NCI-H2227 treated with DMSO at 0.1 percent for 48 hours (cell line): ENCODE results near the gene MGLL.

ENCODE experiments used
- DNase-seq: peaks from one replicate; lab custom pipeline; 2025; lab: John Stamatoyannopoulos, UW

MGLL gene

DNA sequence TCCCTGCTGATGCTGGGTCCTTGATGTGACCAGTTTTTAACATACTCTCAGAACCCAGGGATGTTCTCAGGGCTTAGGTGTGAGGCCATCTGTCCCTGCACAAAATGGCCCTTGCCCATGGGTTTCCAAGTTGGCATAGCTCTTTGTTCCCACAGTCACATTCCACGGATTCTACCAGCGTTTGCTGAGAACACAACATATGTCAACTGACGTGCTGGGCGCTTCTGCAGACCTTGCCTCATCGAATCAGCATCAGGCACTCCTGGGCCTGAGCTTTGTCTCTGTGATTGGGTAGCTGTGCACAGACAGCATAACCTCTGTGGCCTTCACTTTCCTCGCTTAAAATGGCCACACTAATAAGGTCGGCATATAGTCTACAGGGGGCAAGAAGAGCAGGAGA, 69.0 kb downstream of the MGLL start:
- DNase-seq: no peak

DNA sequence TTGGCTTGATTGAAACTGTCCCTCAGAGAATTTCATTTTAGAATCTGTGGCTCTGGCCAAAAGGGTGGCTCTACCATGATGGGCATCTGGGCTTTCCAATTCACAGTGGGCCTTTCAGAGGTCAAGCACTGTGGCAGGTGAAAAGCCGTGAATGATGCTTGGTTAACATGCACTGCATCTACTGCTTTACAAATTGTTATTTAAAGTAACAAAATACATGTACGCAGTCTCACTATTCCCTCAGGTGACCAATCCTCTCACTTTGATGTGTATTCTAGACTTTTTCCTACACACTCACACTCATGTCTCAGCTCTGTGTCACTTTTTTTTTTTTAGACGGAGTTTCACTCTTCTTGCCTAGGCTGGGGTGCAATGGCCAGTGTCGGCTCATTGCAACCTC, 70.5 kb downstream of the MGLL start:
- no peak for DNase-seq

DNA sequence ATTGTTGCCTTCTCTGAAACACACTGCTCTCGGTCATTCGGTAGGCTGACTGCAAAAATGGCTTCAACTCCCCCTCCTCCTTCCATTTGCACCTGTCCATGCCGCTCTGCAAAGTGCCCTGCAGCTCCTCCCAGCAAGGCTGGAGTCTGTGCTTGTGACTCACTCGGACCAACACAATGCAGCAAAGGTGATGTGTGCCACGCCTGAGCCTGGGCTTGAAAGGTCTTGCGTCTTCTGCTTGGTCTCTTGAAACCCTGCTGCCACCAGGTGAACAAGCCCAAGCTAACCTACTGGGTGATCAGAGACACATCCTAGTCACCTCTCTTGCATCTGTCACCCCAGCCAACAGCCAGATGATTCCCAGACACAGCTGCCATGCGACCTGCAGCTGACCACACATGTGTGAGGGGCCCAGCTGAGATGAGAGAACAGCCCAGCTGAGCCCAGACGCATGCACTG, 71.1 kb downstream of the MGLL start:
- DNase-seq: no peak

DNA sequence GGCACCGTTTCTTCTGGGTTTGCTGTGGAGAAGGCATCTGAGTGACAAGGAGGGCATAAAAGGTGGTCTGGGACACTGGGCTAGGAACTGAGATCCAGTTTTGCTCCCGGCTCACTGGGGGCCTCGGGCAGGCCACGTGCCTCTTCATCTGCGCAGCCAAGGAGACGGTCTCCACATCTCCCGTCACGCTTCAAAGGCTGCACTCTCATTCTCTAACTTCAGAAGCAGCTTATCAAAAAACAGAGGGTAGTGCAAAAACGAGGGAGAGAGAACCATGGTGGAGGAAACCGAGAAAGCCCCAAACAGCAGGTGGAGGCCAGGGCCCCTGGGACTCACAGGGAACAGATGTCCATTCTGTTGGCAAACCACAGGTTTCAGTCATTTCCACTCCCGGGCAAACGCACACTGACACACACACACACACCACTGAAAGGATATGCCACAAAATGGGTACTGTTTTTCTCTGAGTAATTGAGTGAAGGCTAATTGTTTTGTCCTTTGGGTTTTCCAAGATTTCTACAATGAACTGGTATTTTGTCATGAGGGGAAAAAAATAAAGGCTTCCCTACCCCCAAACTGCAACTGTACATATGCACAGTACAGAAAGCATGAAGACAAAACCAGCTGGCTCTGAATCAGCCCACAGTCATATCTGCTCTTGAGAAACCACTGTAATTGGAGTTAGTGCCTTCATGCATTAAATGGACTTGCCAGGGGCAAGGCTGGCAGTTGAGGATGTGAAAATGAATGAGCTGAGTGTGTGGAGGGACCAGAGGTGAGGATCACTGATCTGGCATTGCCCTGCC, 71.9 kb downstream of the MGLL start:
- no peak for DNase-seq

DNA sequence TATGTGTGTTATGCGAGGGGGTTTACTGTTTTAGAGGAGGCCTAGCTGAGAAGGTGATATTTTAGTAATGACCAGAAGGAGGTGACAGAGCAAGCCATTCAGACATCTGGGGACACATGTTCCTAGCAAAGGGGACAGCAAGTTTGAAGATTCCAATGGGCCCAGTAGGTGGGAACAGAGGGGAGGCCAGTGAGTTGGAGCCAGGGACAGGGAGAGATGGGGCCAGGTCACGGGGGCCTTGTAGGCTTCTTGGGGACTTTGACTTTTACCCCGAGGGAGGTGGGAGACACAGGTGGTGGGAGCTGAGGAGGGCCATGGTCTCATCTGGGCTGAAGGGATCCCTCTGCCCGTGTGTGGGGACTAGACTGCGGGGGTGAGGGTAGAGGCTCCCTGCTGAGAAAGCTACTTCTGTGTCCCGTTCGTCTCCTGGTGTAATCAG, 72.5 kb downstream of the MGLL start:
- DNase-seq: no peak

DNA sequence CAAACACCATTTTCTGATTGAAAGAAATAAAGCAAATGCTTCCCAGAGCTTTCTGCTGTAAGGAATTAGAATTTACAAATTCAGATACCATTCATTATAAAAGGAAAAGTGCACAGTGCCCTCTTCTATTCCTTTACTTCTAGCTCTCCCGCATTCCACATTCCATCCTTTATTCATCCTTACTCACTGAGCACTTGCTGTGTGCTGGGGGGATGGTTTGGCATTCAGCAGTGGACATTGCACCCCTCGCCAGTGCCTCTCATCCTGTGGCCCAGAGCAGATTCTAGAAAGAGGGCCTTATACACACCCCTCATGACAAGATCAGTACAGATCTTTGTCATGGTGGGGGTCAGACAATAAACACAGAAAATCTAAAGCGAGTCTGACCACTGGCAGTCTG, 73.0 kb downstream of the MGLL start:
- no peak for DNase-seq

DNA sequence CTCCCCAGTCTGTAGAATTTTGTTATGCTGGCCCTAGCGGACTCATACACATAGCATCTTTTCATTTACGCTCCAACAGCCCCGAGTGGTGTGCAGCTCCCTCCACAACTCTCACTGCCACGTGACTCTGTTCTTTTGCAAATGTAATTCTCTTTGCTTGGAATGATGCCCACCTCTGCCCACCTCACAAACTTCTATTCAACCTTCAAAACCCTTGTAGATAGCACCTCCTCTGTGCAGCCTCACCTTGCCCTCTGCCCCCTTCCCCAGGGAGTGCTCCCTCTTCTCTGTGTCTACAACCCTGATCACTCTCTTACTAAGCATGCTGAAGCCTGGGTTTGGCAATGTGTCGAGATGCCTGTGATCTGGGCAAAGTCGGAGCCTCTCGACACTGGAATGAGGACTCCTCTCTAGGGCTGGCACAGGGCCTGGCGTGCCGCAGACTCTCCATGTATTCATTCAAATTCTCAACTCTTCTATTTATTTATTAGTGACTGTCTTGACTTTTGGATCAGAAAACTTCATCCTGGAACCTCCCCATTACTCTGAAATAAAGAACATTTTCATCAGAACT, 73.5 kb downstream of the MGLL start:
- DNase-seq: no peak

DNA sequence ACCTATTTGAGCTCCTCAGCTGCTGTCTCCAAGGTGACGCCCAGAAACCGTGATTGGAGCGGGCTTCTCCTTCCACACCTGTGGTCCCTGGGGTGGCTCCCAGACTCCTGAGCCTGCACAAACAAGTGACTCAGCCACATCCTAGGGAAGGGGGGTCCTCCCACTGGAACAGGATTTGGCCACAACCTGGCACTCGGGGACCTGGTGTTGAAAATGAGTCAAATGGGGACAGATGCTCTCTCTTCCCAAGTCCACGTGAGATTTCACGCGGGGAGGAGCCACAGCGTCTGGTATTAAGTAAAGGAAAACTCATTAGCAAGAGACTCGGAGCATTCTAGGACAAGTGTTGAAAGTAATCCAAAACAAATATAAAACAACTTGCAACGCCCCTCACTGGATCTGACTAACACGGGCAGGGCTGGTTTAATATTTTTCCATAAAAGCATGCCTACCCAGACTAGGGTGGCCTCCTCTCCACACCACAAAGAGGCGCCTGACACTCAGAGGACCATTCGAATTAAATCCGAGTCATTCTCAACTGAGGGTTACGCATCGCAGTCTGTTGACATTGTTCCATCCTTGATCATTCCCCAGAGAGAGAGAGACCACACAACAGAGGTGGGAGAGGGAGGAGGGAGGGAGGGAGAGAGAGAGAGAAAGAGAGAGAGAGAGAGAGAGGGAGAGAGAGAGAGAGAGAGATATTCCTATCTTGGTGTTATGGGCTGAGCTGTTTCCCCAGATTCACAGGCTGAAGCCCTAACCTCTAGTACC, 74.4 kb downstream of the MGLL start:
- no peak for DNase-seq

DNA sequence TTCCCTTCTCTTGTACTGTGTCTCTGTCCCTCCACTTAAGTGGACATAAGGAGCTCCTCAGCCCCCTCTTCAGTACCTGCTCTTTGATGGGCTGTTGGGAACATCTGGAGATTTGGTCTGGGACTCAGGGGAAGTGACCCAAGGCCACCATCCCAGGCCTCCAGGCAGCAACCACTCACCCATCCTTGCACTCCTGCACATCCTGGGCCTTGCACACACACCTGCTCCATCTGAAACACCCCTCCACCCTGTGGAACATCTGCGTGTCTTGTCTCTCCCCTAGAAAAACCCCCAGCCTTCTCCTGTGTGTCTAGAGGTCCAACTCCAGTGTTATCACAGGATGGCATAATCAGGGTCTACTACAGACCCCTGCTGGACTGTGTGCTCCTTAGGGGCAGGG, 75.2 kb downstream of the MGLL start:
- no peak for DNase-seq

DNA sequence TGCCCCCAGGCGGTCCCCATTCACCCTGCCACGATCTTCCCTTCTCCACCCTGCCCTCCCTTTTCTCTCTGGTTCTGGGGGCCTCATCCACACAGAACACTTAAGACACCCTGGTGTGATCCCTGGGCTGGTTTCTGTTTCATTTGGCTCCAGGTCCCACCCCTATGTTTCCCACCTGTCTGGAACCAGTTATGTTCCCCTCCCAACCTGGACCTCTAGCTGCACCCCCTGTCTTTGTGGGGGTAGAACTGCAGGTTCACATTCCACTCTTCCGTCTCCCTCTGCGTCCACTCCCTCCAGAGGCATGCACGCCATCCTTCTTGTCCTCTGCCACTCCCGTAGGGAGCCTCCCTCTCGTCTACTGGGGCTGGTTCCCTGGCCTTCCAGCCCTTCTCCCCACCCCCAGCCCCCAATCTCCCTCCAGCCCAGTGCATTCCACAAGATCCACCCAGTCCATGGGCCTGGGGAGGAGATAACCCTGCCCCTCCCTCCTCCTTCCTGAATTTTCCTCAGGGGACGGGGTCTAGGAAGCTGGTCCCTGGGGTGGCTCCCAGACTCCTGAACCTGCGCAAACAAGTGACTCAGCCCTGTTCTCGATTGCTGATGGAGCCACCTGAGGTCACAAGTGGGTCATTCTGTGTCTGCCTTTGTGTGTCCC, 75.8 kb downstream of the MGLL start:
- no peak for DNase-seq

DNA sequence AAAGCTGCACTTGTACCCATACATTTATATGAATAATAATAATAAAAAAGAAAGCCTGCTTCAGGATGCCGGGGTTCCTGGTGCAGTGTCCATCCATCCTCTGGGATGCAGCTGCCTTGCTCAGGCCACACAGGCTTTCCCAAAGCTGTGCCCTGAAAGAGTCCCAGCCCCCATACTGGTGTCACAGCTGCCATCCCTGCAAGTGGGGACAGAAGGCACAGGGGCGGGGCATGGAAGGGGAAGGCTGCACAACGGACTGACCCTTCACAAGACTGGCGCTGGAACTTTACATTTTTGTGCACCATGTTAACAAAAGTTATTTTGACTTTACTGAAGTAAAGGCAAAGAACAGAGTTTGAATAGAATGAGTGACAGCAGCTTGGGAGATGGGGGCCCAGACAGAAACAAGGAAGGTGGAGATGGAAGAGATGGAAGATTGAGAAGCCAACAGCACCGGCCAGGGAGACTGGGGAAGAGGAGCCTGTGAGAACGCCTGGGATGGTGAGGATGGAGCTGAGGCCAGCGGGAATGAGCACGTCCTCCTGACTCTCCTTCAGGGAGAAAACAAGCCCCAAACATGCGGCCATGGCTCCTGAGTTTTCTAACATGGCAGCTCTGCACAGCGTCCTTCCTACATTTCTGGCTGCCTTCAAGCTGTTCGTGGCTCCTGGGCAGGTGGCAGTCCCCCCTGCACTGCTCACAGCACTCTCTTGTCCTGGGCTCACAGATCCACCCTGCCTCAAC, 76.5 kb downstream of the MGLL start:
- DNase-seq: no peak

DNA sequence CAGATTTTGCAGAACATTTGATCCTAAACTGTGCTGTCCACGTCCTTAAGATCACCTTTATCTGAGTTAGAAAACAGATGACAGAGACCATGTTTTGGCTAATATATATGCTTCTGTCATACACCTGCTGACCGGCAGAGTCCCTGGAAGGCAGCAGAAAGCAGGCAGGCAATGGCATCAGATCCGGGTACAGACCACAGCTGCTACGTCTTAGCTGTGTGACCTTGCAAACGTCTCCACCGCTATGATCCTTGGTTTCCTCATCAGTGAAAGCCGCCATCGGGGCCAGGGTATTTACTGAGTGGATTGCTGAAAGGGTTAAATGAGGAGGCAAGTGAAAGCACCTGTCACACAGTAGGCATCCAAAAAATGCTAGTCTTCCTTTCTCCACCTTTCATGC, 77.4 kb downstream of the MGLL start:
- DNase-seq: no peak

DNA sequence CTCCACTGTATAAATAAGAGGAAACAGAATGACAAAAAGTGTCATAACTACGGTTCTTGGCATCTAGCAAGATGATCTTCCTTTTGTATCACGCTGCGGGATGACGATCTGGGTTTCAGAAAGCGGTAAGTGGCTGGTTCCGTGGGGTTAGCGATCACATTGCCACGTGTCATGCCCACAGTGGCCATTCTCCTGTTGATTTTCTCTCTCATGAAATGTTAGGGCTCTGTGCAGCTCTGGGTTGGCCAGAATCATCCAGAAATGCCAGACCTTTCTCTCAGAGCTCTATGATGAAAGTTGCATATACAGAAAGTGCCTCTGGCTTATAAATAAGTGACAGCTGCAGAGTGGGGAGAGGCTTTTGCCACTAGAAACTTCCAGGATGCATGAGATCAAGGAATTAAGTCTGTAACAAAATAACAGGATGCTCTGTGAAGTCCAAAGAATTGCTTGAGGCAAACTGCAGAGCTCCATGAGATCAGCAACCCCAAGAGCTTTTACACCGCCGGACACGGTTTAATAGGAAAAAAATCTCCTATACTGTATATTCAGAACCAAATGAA, 78.0 kb downstream of the MGLL start:
- no peak for DNase-seq

DNA sequence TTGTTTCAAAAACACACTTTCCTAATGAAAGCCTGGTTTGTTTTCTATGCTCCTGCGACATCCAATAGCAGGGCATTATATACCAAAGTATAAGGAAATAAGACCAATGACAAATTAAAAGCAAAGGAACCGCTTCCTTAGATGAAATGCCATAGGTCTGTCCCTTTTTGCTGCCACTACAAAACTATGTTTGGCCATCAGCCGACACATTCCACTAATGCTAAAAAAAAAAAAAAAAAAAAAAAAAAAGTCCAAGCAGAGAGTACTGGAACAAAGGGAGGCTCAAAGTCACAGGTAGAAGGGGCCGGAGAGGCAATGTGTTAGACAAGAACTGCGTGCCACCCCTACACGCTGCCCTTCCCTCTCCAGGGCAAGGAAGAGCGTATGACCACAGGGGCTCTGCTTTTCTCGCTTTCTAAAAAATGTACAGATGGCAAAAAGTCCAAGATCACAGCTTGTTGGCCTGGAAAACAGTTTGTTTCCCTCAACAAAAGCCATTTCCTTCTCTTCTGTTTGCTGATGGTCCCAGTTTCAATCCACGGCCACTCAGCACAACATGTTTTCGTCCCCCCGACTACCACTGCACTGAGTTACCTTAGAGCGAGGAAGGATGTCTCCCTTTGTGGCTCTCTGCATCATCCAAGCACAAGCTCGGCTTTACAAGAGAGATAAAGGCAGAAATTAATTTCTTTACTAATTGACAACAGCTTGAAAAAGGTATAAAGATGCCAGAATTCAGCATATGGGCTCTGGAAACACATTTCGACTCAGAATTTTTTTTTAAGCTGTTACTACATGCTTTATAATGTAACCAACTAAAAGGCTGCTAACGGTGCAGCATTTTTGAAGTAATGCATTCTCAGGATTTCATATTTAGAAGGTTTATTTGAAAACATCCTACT, 78.7 kb downstream of the MGLL start:
- DNase-seq: no peak

DNA sequence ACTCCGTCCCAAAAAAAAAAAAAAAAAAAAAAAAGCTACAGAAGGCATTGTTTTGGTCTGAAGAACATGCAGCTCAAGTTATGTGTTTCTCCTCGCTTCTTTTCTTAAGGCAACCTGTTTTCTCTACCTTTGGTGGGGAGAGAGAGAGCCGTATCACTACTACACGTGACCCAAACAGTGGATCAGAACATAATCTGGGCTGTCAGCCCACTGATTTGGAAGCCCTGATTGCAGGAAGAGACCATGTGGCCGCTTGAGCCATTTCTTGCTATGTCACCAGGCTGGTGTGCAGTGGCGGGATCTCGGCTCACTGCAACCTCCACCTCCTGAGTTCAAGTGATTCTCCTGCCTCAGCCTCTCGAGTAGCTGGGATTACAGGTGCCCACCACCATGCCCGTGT, 79.7 kb downstream of the MGLL start:
- DNase-seq: no peak

DNA sequence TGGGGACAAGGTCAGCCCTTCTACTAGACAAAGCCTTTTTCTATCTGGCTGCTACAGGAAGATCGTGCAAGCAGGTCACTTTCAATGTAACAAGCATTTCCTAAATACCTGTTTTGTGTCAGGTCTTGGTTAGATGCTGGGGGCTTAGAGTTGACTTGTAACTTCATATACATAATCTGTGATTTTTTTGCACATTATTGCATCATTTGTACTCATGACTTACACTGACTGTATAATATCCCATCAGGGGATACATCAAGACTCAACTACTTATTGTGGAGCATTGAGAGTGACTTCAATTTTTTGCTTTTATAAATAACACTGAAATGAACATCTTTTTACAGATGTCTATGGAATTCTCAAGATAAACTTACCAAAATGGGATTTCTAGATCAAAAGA, 80.6 kb downstream of the MGLL start:
- DNase-seq: no peak

DNA sequence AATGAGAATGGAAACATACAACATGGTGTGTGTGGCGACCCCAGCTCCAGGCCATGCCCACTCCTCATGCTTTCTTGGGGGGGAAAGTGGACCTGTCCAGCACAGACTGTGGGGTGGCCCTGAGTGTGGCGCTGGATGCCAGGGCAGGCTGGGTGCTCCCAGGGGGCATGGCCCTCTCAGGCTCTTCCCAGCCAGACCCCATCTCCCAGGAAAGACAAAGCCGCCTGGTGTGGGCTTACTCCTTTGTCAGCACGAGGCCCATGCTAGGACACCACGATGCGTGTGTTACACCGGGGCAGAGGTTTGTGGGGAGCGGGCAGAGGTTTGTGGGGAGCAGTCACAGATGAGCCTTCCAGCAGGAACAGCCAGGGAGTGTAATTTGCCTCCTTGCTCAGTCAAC, 81.1 kb downstream of the MGLL start:
- no peak for DNase-seq

DNA sequence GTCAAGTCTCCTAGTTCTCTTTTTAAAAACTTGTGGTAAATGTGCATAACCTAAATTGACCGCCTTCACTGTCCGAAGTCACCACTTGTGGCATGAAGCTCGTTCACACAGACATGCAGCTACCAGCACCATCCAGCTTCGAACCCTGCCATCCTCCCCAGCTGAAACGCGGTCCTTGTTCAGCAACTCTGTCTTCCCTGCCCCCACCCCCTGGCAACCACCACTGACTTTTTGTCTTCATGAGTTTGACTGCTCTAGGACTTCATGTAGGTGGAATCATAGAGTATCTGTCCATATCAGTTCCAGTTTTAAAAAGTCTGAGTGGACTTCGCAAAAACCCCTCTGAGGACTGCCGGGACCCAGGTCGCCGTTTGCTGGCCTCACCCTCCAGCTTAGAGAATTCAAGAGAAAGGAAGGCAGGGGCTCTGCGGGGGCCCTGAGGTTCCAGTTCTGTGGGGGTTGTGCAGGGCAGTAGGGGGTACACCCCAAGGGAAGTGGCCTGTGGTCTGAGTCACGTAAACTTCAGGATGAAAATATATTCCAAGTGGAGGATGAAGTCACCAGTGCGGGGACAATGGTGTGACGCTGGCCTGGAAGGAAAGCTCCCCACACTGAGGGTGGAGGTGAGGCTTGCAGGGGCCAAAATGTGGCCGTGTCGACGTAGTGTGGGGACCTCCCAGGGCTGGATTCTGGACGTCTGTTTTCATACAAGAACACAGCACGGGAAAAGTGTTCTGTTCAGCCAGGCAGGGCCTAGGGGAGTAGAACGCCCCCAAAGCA, 82.0 kb downstream of the MGLL start:
- no peak for DNase-seq

DNA sequence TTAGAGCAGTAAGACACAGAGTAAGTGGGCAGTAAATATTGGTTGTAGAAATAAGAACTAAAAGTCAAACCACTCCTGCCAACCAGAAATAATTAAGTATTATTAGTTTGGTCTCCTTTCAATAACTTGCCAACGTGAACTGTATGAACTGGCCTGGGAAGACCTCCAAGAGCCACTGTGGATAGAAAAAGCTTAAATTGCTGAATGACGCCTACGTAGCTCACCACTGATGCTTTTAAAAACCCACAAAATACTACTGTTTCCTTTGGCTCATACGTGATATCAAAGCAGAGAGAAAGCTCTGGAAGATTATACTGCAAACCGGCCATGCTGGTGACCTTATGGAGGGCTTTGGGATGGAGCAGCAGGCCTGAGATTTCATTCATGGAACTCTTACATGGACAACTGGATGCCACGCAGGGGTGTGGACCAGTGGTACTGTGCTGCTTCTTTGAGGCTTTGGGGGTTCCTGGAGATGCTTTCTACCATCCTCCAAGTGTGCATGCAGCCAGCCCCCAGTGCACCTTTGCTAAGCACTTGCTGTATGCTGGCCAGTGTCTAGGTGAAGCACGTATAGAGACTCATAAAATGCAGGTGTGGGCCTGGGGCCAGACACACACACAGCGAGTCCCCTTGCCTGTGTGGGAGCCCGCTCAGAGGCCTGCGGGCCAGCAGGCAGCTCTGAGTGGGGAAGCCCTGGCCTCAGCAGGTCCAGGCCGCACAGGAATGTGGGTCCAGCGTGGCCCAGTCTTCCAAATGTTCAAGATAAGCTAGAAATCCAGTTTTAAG, 82.8 kb downstream of the MGLL start:
- DNase-seq: peak; percentile 22
